Activated T-helper 17 cell treated with anti-CD3 and anti-CD28 coated beads, Interleukin-2, amount 50 U/mL, for 72 hours (primary cell): ENCODE data around the gene C1QB. TPM values are rescaled to one million over a fixed set of nuclear protein-coding genes. Genes with fewer than 3 reads are reported as not detected.
A peak's percentile ranks its signal among the peaks of the same experiment; 100 is the strongest.

Experiments used
- ATAC-seq: fragments of 150-1000 bp; cut with Tn5 transposase; replicated peaks from 2 replicates; pipeline ENCODE4 v1.10.0; 2021; ENCODE audit warnings: mild to moderate bottlenecking, moderate library complexity
- H3K27ac Mint-ChIP-seq: one replicate; pipeline ENCODE4 v1.8.0; 2022; ENCODE audit warnings: mixed read lengths
- H3K27me3 Mint-ChIP-seq: one replicate; pipeline ENCODE4 v1.8.0; 2022; ENCODE audit warnings: mixed read lengths
- H3K36me3 Mint-ChIP-seq: one replicate; pipeline ENCODE4 v1.8.0; 2022; ENCODE audit warnings: low read depth, mild to moderate bottlenecking, mixed read lengths
- H3K4me1 Mint-ChIP-seq: one replicate; pipeline ENCODE4 v1.8.0; 2022; ENCODE audit warnings: mixed read lengths
- H3K4me3 Mint-ChIP-seq: one replicate; pipeline ENCODE4 v1.8.0; 2022; ENCODE audit warnings: mild to moderate bottlenecking, mixed read lengths
- H3K9me3 Mint-ChIP-seq: one replicate; pipeline ENCODE4 v1.8.0; 2022; ENCODE audit warnings: mixed read lengths
- total RNA-seq, 2 donors: library from RNA; stranded (reverse); gene quantifications; one replicate each; pipeline ENCODE4 v1.2.3, GENCODE V29; 2022

C1QB gene
- total RNA-seq, 2 donors from 2014 or later: not detected

DNA sequence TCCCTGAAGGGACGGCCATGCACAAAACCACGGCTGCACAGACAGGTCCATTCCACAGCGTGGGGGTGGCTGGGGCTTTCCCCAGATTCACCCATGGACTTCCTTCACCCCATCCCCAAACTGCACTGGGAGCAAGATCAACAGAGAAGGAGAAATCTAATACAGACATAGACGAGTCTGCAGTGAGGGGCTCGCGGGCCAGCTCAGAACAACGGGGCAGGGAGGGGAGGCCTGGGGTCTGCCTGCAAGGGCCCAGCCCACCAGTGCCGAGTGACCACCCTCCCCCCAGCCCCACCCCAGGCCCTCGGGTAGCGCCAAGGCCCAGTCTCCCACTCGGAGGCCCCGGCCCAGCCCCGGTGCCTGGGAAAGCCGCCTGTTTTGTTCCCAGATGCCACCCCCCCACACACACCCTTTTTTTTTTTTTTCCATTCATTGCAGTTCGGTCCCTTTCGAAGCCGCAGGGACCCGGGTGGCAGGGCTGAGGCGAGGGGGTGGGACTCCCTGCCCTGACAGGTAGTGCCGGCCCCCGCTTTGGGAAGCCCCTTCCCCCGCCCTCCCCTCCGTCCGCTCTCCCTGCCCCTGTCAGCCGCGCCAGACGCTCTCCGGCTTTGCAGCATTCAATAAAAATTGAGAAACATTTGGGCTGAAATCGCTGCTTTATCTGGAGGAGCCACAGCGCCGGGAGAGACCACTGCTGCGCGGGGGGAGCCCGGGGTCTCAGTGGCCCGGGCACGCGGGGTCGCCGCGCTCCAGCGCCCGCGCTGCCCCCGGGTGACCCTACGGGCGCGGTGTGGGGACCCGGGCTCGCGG, 57.1 kb downstream of the C1QB start:
- Mint-ChIP-seq H3K4me1 (peaks cover 6% of the 10 kb centered on the region), H3K9me3 (no peaks in the 10 kb centered on the region), H3K27ac (no peak overlapping the region), H3K4me3 (peak overlapping the region; percentile 67), H3K27me3 (peaks cover 50% of the 10 kb centered on the region), H3K36me3 (no peaks in the 10 kb centered on the region)
- no peak for ATAC-seq

DNA sequence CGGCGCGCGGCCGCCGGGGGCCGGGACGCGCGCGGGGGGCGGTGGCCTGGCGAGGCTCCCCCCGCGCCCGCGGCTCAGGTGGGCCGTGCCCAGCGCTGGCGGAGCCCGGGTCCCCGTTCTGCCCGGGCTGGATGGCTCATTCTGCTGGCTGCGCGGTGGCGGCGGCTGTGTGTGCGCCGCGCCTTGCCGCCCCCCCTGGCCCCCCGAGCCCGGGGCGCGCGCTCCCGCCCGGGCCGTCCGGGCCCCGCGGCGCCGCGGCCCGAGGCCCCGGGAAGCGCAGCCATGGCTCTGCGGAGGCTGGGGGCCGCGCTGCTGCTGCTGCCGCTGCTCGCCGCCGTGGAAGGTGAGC, 57.6 kb downstream of the C1QB start, which contains the start of gene EPHB2:
TSS of gene EPHB2 (plus strand) at position 139 of the 349 bp plus-strand sequence. CDS start at position 283, 144 bp downstream.
- Mint-ChIP-seq H3K4me3 (peak within 1 kb of the TSS; percentile 67), H3K4me1 (peaks cover 6% of the 10 kb centered on the region), H3K27ac (no peak within 1 kb of the TSS), H3K9me3 (no peaks in the 10 kb centered on the region), H3K36me3 (no peaks in the 10 kb centered on the region), H3K27me3 (peaks cover 52% of the 10 kb centered on the region)
- no peak for ATAC-seq

DNA sequence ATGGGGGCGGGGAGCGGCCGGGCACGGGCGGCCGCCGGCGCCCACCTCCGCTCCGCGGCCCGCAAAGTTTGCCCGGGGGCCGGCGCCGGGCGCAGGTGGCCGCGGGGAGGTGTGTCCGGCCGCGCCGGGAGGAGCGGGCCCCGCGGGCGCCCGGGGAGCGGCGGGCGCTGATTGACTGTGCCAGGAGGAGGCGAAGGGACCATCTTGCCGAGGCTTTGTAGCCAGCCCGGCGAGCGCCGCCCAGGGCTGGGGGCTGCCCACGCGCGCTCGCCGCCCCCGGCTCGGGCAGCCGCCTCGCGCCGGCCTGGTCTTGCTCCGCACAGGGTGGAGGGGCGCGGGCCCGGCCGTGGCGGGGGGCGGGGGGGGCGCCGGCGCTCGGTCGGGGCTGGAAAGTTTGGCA, 58.0 kb downstream of the C1QB start:
- no peaks in the 10 kb centered on the region for H3K36me3 Mint-ChIP-seq
- ATAC-seq: no peak
- H3K4me3 Mint-ChIP-seq: no peak overlapping the region
- no peak overlapping the region for H3K27ac Mint-ChIP-seq
- peaks cover 6% of the 10 kb centered on the region for H3K4me1 Mint-ChIP-seq
- H3K27me3 Mint-ChIP-seq: peaks cover 54% of the 10 kb centered on the region
- no peaks in the 10 kb centered on the region for H3K9me3 Mint-ChIP-seq

Other genes starting within 250 kb of the C1QB start
- gene ZBTB40, start 201.4 kb upstream of the C1QB start, total RNA-seq: 10 to 100 TPM; 20.4 to 21.4 TPM
- gene EPHA8, start 89.7 kb upstream of the C1QB start, total RNA-seq: not detected
- gene C1QA, start 16.6 kb upstream of the C1QB start, total RNA-seq: not detected
- not detected for gene C1QC, start 9.6 kb upstream of the C1QB start, total RNA-seq
- under 1 TPM in 1 of 2 donors, not detected in 1; 0.04 TPM for gene EPHB2, start 57.6 kb downstream of the C1QB start, total RNA-seq